Lower leg skin (tissue), 3 donors: Measurements from ENCODE around the gene LAMC3.

Experiments used
- CTCF ChIP-seq, 3 donors: fragments of 450-650 bp; IDR thresholded peaks; one replicate each; pipeline ENCODE4 v1.5.1; 2016; ENCODE audit warnings: antibody characterized with exemption in 3 of 3, mild to moderate bottlenecking in 3 of 3, moderate library complexity in 2 of 3
- POLR2A ChIP-seq, 2 donors: fragments of 450-650 bp; IDR thresholded peaks; one replicate each; pipeline ENCODE4 v1.6.1; 2016 to 2017; ENCODE audit warnings: antibody characterized with exemption in 2 of 2, mild to moderate bottlenecking in 1 of 2, moderate library complexity in 1 of 2

- TF ChIP-seq POLR2A (IDR thresholded peaks at IDR 0.05): no peak
- TF ChIP-seq CTCF (IDR thresholded peaks at IDR 0.05): no peak
Measured at GRCh38 chr9:131104016-131104740, 95.2 kb downstream of the LAMC3 start.
